ENCODE results near the gene APCDD1L. TPM values are rescaled to one million over a fixed set of nuclear protein-coding genes. Genes with fewer than 3 reads are reported as not detected.

Gene APCDD1L
- total and polyA plus RNA-seq, 7 donors, result 0.03 to 1.2 (median 0.14) TPM

DNA sequence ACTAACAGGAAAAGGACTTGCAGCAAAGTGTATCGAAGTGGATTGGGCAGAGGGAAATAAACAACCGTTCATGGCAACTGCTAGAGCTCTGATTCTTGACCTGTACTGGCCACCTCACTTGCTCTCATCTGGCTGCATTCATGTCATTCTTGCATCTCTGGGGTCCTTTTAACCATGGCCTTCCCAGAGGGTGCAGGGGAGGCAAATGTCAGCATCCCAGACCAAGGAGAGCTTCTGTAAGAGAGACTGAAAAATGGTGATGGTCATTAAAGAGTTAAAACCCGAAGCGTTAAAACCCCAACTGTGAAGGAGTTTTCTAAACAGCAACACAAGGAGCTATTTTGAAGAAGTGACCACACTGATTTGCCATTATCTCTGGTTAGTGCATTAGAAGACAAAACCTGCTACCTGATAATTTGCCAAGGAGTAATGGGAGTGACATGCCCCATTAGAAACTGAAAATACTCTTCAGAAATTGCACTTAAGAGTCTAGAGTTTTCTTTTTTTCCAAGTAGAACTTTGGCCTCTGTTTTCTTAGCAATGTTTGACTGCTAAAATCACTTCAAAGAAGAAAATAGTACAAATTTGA is 62.4 kb downstream of the APCDD1L start:
- Histone ChIP-seq H3K9me3 (no peaks in the 10 kb centered on the region), H3K27me3 (ENCODE audit: insufficient read depth in 3 of 3, low read length in 2 of 3) (no peaks in the 10 kb centered on the region), H3K4me1 (no peaks in the 10 kb centered on the region), H3K4me3 (no peak overlapping the region), H3K36me3 (ENCODE audit: insufficient read depth in 1 of 2, low read depth in 1 of 2) (peaks cover 0 to 15% of the 10 kb centered on the region in 2 donors), H3K27ac (no peak overlapping the region)
- intact Hi-C loops (cut with DNase I), result no loop called here
- WGBS, 3 donors, result 21 to 34% (median 21%) methylated on average over 4 of the region's 4 CpGs
- DNase-seq (no peak), ATAC-seq (no peak)
- TF ChIP-seq, protein P1, sequence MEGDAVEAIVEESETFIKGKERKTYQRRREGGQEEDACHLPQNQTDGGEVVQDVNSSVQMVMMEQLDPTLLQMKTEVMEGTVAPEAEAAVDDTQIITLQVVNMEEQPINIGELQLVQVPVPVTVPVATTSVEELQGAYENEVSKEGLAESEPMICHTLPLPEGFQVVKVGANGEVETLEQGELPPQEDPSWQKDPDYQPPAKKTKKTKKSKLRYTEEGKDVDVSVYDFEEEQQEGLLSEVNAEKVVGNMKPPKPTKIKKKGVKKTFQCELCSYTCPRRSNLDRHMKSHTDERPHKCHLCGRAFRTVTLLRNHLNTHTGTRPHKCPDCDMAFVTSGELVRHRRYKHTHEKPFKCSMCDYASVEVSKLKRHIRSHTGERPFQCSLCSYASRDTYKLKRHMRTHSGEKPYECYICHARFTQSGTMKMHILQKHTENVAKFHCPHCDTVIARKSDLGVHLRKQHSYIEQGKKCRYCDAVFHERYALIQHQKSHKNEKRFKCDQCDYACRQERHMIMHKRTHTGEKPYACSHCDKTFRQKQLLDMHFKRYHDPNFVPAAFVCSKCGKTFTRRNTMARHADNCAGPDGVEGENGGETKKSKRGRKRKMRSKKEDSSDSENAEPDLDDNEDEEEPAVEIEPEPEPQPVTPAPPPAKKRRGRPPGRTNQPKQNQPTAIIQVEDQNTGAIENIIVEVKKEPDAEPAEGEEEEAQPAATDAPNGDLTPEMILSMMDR (IDR thresholded peaks at IDR 0.05), result no peak

DNA sequence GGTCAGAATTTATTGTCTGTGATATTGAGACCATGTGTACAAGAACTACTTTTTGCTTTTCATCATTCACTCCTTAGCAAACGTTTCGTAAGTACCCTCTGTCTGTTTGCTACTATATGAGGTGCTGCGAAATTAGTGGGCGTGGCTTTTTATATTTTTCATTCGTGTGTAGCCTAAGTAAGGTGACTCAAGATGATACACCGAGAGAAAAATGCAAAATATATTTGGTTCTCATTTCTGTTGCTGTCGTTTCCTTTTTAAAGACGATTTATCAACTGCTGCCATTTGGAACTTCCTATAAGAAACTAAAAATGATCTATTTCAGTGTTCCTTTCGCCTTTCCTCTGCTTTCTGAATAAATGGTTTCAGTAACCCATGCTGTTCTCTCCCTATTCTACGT is 64.9 kb downstream of the APCDD1L start:
- no peak overlapping the region for H3K27ac ChIP-seq
- DNase-seq (no peak), ATAC-seq (no peak)
- TF ChIP-seq, protein P1 (IDR thresholded peaks at IDR 0.05), result no peak
- no peaks in the 10 kb centered on the region for H3K9me3 ChIP-seq
- H3K27me3 ChIP-seq (ENCODE audit: insufficient read depth in 3 of 3, low read length in 2 of 3), result no peaks in the 10 kb centered on the region
- 81 to 88% (median 82%) methylated on average over 10 of the region's 10 CpGs for WGBS, 3 donors
- H3K36me3 ChIP-seq (ENCODE audit: insufficient read depth in 1 of 2, low read depth in 1 of 2), result peaks cover 0 to 25% of the 10 kb centered on the region in 2 donors
- intact Hi-C loops (cut with DNase I), result no loop called here
- H3K4me1 ChIP-seq, result no peaks in the 10 kb centered on the region
- no peak overlapping the region for H3K4me3 ChIP-seq

DNA sequence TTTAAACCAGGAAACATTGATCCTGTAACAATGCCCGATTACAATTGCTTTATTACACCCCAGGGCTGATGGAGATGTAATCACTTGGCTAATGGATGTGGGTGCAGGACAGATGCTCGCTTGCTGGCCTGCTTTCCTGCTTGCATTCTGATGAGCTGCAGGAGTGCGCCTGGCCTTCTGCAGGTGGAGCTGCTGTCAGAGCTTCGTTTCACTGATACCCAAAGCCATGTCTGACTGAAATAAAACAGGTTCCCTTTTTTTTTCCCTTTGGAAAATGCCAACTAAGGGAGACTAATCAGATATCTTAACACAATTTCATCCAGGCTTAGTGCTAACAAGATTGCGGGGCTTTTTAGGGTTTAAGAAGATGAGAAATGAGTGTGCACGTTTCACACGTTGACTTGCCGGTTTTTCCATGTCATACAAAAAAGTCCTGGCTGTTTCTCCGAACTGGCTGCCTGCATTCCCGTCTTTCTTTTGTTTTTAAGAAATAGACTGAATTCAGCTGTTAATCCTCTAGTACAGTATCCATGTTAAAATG is 65.4 kb downstream of the APCDD1L start:
- Histone ChIP-seq H3K4me3 (no peak overlapping the region), H3K36me3 (ENCODE audit: insufficient read depth in 1 of 2, low read depth in 1 of 2) (peaks cover 0 to 30% of the 10 kb centered on the region in 2 donors), H3K27me3 (ENCODE audit: insufficient read depth in 3 of 3, low read length in 2 of 3) (no peaks in the 10 kb centered on the region), H3K9me3 (no peaks in the 10 kb centered on the region), H3K27ac (no peak overlapping the region), H3K4me1 (no peaks in the 10 kb centered on the region)
- no peak for DNase-seq
- ATAC-seq, result no peak
- TF ChIP-seq, protein P1 (IDR thresholded peaks at IDR 0.05), result no peak
- intact Hi-C loops (cut with DNase I), result loop anchor here in 1 of 2 donors (5.0 kb wide), 1 partner anchor 212 kb away; no protein-coding TSS in a partner anchor
- WGBS, 3 donors, result 61 to 71% (median 63%) methylated on average over 10 of the region's 10 CpGs

DNA sequence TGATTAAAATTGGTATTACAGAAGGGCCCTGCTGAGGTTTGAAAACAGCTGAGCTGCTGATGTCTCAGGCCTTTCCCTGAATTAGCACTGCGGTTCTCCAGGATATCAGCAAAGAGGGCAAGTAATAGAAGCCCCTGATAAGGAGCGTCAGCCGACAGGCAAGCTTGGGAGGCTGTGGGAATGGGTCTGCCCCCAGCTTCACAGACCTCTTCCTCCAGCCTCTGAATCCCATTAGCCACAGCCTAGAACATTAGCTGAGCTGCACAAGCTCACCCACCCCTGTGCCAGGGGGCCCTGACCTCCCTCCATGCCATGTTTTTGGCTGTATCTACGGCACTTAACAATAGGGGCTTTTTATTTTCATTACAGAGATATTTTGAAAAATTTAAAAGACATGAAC is 66.2 kb downstream of the APCDD1L start:
- 81 to 95% (median 82%) methylated on average over 4 of the region's 4 CpGs for WGBS, 3 donors
- Histone ChIP-seq H3K27me3 (ENCODE audit: insufficient read depth in 3 of 3, low read length in 2 of 3) (no peaks in the 10 kb centered on the region), H3K36me3 (ENCODE audit: insufficient read depth in 1 of 2, low read depth in 1 of 2) (peaks cover 0 to 38% of the 10 kb centered on the region in 2 donors), H3K27ac (no peak overlapping the region), H3K4me3 (no peak overlapping the region), H3K9me3 (no peaks in the 10 kb centered on the region), H3K4me1 (no peaks in the 10 kb centered on the region)
- intact Hi-C loops (cut with DNase I), result loop anchor here in 1 of 2 donors (5.0 kb wide), 1 partner anchor 212 kb away; no protein-coding TSS in a partner anchor
- ATAC-seq (no peak), DNase-seq (no peak)
- TF ChIP-seq, protein P1 (IDR thresholded peaks at IDR 0.05), result no peak
